Endometrium (tissue), 2 donors: ENCODE measurements around the gene ACP7.
"Not testable (repeated sequence)": the region's sequence is repeated elsewhere in the genome, so short reads cannot be mapped to it uniquely, and the experiment has no call there.

Experiments
- FAIRE-seq: peaks from 2 replicates; lab custom pipeline; 2012; peaks lifted over from hg19 to GRCh38; lab: Jason Lieb, UNC
- donor health status: control.
- donor health status: control.

Gene ACP7

DNA sequence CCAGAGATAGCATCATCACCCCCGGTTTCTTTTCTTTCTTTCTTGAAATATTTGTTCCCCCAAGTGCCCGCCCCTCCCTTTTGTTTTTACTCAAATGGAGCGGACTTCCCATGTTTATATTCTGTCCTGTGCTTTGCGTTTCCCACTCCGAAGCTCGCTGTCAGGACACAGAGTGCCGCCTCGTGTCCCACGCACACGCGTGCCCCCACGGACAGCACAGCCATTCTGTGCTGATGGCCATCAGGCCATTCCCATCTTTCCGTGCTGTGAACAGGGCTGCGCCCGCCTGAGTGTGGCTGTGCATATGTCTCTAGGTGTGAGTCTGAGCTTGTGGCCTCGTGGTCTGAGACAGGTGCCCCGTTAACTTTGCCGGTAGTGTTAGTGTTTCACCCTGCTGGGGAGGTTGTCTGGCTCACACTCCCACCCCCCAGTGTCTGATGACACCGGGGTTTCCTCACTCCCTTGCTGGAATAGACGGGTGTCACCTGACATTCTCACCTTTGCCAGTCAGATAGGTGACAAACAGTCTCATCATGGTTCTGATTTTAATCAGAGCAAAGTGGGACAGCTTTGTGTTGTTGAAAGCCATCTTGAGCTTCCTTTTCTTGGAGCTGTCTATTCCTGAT lies 48.3 kb downstream of the ACP7 start:
- FAIRE-seq, result no peak

GRCh38 chr19:39133431-39134270 lies 49.5 kb downstream of the ACP7 start:
- no peak for FAIRE-seq

DNA sequence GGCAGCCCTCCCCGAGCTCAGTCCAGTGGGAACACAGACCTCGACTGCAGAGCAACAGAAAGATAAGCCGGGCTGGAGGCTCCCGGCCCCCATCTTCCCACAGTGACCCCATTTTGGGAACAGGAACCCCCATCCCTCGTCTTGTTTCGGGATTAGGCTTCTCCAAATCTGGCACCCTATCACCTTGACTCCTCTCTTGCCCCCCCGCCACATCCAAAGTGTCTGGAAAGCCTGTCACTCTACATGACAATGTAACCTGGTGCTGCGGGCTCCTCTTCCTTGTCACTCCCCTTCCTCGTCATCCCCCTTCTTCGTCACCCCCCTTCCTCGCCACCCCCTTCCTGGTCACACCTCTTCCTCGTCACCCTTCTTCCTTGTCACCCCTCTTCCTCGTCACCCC lies 51.5 kb downstream of the ACP7 start:
- no peak for FAIRE-seq

DNA sequence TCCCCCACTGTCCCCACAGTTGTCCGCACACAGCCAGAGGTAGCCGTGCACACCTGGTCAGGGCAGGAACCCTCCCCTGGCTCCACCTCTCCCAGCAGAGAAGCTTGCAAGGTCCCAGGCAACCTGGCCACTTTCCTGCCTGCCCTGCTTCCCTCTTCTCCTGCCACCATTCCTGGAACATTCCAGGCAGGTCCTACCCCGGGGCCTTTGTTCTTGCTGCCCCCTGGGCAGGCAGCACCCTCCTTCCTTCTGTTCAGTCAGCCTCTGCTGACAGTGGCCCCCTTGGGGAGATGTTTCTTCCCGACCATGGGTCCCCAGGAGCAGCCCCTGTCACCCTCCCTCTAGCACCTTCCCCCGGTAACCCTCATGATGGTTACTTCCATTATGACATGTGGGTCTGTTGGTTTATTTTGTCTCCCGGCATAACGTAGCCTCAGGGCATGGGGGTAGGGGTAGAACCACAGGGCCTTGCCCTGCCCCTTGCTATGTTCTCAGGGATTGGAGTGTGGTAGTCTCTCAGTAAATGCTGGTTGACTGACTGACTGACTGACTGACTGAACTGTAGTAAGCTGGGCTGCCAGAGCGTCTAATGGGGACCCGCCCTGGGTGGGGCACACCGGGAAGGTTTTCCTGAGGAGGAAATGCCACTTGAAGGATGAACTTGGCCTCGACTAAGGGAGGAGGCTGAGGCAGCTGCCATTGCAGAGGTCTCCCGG lies 52.2 kb downstream of the ACP7 start:
- no peak for FAIRE-seq

DNA sequence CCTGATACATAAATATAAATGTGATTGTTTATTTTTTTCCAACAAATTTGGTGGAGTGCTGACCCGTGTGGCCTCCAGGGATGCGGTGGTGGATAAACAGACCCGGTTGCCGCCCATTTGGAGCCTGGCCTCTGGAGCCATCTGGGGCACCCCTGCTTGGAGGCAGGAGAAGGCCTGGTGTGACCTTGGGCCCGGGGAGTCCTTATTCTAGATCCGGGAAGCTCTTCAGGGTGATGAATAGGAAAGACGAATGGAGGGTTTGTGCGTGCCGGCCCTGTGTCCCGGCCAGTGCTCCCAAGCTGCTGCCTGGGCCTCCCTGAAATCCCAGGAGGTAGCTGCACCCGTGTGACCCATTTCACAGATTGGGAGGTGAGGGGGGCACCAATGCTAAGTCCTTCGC lies 53.0 kb downstream of the ACP7 start:
- no peak for FAIRE-seq

GRCh38 chr19:39138221-39139211 lies 54.3 kb downstream of the ACP7 start:
- no peak for FAIRE-seq

DNA sequence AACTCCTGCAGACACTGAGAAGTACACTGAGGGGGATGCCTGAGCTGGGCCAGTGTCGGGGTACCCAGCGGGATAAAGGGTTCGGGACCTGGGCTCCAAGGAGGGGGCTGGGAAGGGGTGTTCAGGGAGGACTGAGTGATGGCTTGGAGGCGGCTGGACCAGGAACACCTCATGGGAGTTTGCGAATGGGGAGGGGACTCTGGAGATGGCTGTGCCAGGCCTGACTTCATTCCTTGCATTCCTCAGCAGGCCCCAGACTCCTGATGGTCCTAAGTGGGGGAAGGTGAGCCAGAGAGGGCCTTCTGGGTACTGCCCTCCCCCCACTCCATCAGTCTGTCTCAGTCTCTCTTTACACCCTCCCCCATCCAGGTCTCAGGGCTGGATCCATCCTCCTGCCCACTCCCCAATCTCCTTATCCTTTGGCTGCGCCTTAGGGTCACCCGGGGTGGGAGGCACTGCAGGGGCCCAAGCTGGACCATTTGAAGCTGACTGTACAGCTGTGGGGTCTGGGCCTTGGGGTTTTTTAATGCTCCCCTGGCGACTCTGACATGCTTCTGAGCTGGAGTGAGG lies 55.2 kb downstream of the ACP7 start:
- no peak for FAIRE-seq

- no peak for FAIRE-seq
These were observed 55.8 kb downstream of the ACP7 start for GRCh38 chr19:39139971-39140453.

DNA sequence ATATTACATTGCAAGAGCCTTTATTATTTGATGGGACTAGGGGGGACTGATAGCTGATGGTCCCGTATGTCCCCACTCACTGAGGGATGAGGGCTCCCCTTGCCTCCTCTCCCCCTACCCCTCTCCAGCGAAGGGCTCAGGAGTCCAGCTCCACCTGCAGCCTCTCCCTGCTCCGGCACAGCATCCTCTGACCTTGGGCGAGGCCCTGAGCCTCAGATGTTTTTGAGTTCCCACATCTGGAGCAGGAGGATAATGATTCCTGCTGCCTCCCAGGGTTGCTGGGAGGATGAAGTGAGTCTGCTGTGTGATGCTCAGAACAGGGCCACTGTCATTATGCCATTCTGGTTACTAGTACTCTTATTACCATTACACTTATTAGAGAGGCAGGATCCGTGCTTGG lies 56.4 kb downstream of the ACP7 start:
- FAIRE-seq, result no peak

- FAIRE-seq, result no peak
These were observed 57.8 kb downstream of the ACP7 start for GRCh38 chr19:39141929-39142328.

DNA sequence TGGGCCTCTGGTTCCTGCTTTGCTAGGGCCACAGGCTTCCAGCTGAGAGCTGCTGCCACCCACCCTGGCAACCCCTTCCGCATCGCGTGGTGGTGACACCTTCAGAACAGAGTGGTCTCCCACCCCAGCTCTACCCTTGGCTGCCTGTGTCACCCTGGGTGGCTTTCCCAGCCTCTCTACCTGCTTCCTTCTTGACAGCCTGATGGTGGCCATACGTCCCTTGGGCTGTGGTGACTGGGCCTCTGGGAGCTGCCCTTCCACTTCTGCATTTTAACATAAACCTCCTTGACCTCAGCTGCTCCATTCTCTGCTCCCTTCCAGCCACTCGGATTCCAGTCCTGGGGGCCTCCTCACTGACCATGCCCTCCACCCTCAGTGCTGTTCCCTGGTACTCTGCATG lies 58.5 kb downstream of the ACP7 start:
- no peak for FAIRE-seq

- FAIRE-seq, result not testable (repeated sequence)
These were observed 59.7 kb downstream of the ACP7 start for GRCh38 chr19:39143757-39144289.

DNA sequence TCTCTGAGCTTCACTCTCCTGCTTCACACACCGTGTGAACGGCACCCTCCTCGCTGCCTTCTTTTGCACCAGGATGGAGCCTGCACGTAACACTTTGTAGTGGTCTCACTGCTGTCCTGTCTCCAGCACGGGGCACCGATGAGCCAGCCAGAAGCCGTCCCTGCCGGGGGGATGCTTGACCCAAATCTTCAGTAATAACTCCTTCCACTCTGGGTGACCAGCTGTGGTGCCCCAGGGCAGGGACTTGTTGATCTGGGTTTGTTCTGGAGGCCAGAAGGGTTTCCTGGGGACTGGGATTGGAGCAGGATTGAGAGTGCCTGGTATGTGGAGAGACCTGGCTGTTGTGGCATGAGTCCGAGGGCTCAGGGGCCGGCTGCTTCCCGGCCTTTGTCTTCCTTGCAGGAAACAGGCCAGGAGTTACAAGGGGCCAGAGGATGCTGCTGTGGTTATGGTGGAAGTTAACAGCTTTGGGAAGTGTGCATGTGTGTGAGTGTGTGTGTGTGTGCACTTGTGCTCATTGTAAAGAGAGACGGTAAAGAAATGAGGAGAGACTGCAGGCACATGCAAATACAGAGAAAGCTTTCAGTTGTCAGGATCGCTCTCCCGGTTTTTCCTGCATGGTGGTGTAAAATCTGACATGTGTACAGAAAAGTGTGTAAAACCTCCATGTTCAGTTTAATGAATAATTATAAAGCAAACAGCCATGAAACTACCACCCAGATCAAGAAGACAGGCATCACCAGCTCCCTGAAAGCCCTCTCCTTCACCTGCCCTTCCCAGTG lies 60.3 kb downstream of the ACP7 start:
- FAIRE-seq, result no peak

DNA sequence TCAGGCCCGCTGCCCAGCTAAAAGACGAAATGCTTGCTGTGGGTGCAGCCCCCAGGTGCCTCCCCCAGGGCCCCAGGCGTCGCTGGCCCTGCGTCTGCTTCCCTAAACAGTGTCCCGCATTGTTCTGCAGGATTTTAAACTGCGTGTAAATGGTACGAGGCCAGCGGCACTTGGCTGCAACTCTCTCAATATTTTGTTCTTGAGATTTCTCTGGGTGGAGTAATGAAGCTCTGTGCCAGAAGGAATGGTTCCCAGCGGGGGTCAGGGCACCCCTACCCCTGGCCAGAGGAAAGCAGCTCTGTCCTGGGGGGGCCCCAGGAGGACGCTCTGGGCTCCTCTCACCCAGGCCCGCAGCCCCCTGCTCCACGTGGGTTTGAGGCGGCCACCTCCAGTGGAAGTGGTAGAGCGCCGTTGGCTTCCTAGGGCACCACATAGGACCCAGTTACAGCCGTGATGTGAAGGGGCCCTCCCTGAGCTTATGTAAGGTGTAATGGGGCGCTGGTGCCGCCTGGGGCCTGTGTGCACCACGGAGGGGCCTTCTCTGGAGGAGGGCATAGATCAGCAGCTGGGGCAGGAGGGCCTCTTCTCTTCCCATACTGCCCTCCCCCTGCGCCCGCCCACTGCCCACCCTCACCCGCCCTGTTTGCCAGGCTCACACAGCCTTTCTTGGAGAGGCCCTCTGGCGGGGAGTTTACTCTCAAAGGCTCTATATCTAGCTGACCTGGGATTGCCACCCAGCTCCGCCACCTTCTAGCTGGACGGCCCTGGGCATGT lies 61.2 kb downstream of the ACP7 start:
- FAIRE-seq, result no peak

DNA sequence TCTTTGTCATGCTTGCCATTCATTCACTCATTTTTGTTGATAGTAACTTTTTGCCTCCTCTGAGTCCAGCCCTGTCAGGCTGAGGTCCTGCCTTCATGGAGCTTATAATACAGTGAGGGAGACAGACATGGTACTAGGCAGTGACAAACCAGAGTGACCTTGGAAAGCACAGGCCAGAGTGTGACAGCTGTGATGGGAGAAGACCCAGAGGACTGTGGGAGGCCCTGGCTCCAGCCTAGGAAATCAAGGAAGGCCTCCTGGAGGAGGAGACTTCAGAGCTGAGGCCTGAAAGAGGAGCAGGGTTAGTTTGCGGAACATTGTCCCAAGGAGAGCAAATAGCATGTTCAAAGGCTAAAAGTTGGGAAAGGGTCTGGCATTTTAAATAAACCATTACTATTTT lies 61.9 kb downstream of the ACP7 start:
- FAIRE-seq, result no peak

DNA sequence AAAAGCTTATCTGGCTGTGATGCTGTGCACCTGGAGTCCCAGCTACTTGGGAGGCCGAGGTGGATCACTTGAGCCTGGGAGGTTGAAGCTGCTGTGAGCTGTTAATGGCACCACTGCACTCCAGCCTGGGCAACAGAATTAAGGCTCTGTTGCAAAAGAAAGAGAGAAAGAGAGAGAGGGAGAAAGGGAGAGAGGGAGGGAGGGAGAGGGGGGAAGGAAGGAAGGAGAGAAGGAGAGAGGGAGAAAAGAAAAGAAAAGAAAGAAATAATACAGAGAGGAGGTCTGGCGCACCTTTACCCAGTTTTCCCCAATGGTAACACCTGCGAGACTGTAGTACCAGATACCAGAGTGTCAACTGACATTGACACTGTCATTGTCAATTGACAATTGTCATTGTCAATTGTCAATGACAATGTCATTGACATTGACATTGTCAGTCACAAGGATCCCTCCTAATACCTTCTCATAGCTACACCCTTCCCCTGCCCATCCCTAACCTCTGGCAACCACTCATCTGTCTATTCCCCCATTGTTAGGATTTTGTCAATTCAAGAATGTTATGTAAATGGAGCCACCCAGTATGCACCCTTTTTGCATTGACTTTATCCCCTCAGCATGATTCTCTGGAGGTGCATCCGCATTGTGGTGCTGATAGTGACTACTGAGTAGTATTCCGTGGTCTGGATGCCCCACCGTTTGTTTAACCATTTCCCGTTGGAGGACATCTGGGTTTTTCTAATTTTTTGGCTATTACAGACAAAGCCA lies 62.7 kb downstream of the ACP7 start:
- FAIRE-seq, result no peak

GRCh38 chr19:39147480-39147879 lies 63.3 kb downstream of the ACP7 start:
- no peak for FAIRE-seq

GRCh38 chr19:39148939-39149529 lies 64.9 kb downstream of the ACP7 start:
- no peak for FAIRE-seq
